B cell (primary cell): ENCODE measurements around the gene OCA2. TPM values are rescaled to one million over a fixed set of nuclear protein-coding genes. Genes with fewer than 3 reads are reported as not detected.

ENCODE experiments used
- ATAC-seq: fragments of 200-7000 bp; cut with Tn5 transposase; one replicate; pipeline ENCODE4 v1.10.0; 2021; ENCODE audit warnings: low read depth, mild to moderate bottlenecking, moderate number of reproducible peaks, moderate library complexity
- CTCF ChIA-PET: fragments of 350-600 bp; sonication (Branson Sonifier 250); formaldehyde crosslinking; loops from one replicate; lab custom pipeline; 2021; ENCODE audit warnings: antibody characterized with exemption, inconsistent platforms; lab: Charles Lee
- POLR2A ChIA-PET: fragments of 350-600 bp; sonication (Branson Sonifier 250); formaldehyde crosslinking; loops from one replicate; lab custom pipeline; 2021; ENCODE audit warnings: antibody characterized with exemption; lab: Charles Lee
- DNase-seq: peaks from one replicate; pipeline ENCODE4 v3.0.0; 2013
- H2AFZ ChIP-seq: 2 replicates; pipeline ENCODE4 v1.6.1; 2012; ENCODE audit warnings: mild to moderate bottlenecking, low read depth, low read length; ENCODE audit not compliant: insufficient read depth, poor library complexity, severe bottlenecking
- H3K27ac ChIP-seq, 2 donors: 1 replicate in 1 of 2; 2 replicates in 1 of 2; pipeline ENCODE4 v1.5.1; 2012 to 2013; ENCODE audit warnings: low read length in 2 of 2, mild to moderate bottlenecking in 2 of 2, moderate library complexity in 1 of 2
- H3K27me3 ChIP-seq, 4 experiments: fragments of 200-600 bp in 1 of 4; sonication (generic) in 1 of 4; replicated peaks in 1 of 4; 1 replicate in 2 of 4; 2 replicates in 2 of 4; pipeline versions ENCODE4 v1.6.1 to v1.7.0; 2013 to 2016; ENCODE audit warnings: low read length in 3 of 4, mild to moderate bottlenecking in 2 of 4, mixed read lengths in 1 of 4, moderate library complexity in 1 of 4; ENCODE audit not compliant: insufficient read depth in 4 of 4, control insufficient read depth in 3 of 4; ENCODE audit errors: control extremely low read depth in 1 of 4
- H3K36me3 ChIP-seq, 2 experiments: replicated peaks in 1 of 2; 1 replicate in 1 of 2; 2 replicates in 1 of 2; pipeline versions ENCODE4 v1.6.1 to v1.7.1; 2013; ENCODE audit warnings: low read length in 1 of 2; ENCODE audit not compliant: insufficient read depth in 2 of 2, control insufficient read depth in 1 of 2; ENCODE audit errors: control extremely low read depth in 1 of 2, extremely low read depth in 1 of 2
- H3K4me1 ChIP-seq, 2 donors: fragments of 200-600 bp in 1 of 2; sonication (generic) in 1 of 2; 1 replicate in 1 of 2; 2 replicates in 1 of 2; pipeline versions ENCODE4 v1.5.1 to v1.6.1; 2013 to 2017; ENCODE audit warnings: low read length in 2 of 2; ENCODE audit not compliant: control insufficient read depth in 2 of 2, insufficient read depth in 2 of 2
- H3K4me2 ChIP-seq: replicated peaks from 2 replicates; pipeline ENCODE3; 2012; ENCODE audit warnings: mild to moderate bottlenecking, low read depth, low read length; ENCODE audit not compliant: poor library complexity, severe bottlenecking
- H3K4me3 ChIP-seq, 5 experiments: fragments of 200-600 bp in 1 of 5; sonication (generic) in 1 of 5; 1 replicate in 3 of 5; 2 replicates in 2 of 5; pipeline versions ENCODE4 v1.5.1 to v1.7.0; 2011 to 2016; ENCODE audit warnings: low read length in 4 of 5, mild to moderate bottlenecking in 4 of 5, low read depth in 2 of 5, control low read depth in 1 of 5, moderate library complexity in 1 of 5; ENCODE audit not compliant: insufficient read depth in 1 of 5; ENCODE audit errors: control extremely low read depth in 1 of 5, extremely low read depth in 1 of 5
- H3K79me2 ChIP-seq: fragments of 200-600 bp; sonication (generic); one replicate; pipeline ENCODE4 v1.6.0; 2016; ENCODE audit warnings: low read length; ENCODE audit not compliant: control insufficient read depth, insufficient read depth
- H3K9ac ChIP-seq: fragments of 200-600 bp; sonication (generic); 2 replicates; pipeline ENCODE4 v1.6.1; 2017; ENCODE audit warnings: mild to moderate bottlenecking, low read length, moderate library complexity
- H3K9me3 ChIP-seq, 3 donors: one replicate each; pipeline versions ENCODE4 v1.6.1 to v1.7.1; 2013; ENCODE audit warnings: low read length in 2 of 3; ENCODE audit not compliant: control insufficient read depth in 2 of 3, insufficient read depth in 1 of 3; ENCODE audit errors: control extremely low read depth in 1 of 3
- H4K20me1 ChIP-seq: 2 replicates; pipeline ENCODE4 v1.6.0; 2012; ENCODE audit warnings: mild to moderate bottlenecking, low read length; ENCODE audit not compliant: insufficient read depth, control insufficient read depth, poor library complexity, severe bottlenecking
- H3K27ac Mint-ChIP-seq: one replicate; pipeline ENCODE4 v1.8.0; 2021; ENCODE audit warnings: mixed read lengths
- H3K27me3 Mint-ChIP-seq: one replicate; pipeline ENCODE4 v1.8.0; 2021; ENCODE audit warnings: mixed read lengths
- H3K4me1 Mint-ChIP-seq: one replicate; pipeline ENCODE4 v1.8.0; 2021; ENCODE audit warnings: mixed read lengths
- H3K4me3 Mint-ChIP-seq: one replicate; pipeline ENCODE4 v1.8.0; 2021; ENCODE audit warnings: mixed read lengths
- H3K9me3 Mint-ChIP-seq: one replicate; pipeline ENCODE4 v1.8.0; 2022; ENCODE audit warnings: mixed read lengths; ENCODE audit not compliant: insufficient read depth
- EZH2 ChIP-seq: IDR thresholded peaks from 2 replicates; pipeline ENCODE4 v1.6.1; 2012; ENCODE audit warnings: borderline replicate concordance, low read depth, mild to moderate bottlenecking, moderate library complexity, low read length; ENCODE audit not compliant: insufficient read depth, poor library complexity, severe bottlenecking
- WGBS: methylation state at CpG from one replicate; pipeline ENCODE4 v1.1.5; 2013; ENCODE audit warnings: missing lambda C conversion rate; ENCODE audit not compliant: insufficient coverage; 5-methylcytosine and 5-hydroxymethylcytosine counted together
- intact Hi-C: fragments of 100-400 bp; cut with micrococcal nuclease; formaldehyde crosslinking; loops from one replicate; pipeline ENCODE4 v1.10.0; 2022
- polyA plus RNA-seq: library from polyadenylated mRNA; depleted of rRNA; stranded (reverse); fragments of >200 nt; gene quantifications from 2 replicates; pipeline ENCODE4 v1.2.3, GENCODE V29; 2012
- total RNA-seq, 2 donors: library from RNA; stranded (reverse); fragments of 120-200 nt in 1 of 2; gene quantifications; 1 replicate in 1 of 2; 2 replicates in 1 of 2; pipeline versions ENCODE4 v1.2.3 to v1.2.4, GENCODE V29; 2013 to 2022
- TF ChIP-seq, protein P1 (sequence below): fragments of 200-600 bp; IDR thresholded peaks from one replicate; pipeline ENCODE4 v1.8.0; 2022; ENCODE audit warnings: antibody characterized with exemption, mild to moderate bottlenecking

OCA2 gene
- total and polyA plus RNA-seq, 2 donors (not counting 1 experiment from before 2014, with no cell fraction given) = 0.12 TPM; not detected in 1

DNA sequence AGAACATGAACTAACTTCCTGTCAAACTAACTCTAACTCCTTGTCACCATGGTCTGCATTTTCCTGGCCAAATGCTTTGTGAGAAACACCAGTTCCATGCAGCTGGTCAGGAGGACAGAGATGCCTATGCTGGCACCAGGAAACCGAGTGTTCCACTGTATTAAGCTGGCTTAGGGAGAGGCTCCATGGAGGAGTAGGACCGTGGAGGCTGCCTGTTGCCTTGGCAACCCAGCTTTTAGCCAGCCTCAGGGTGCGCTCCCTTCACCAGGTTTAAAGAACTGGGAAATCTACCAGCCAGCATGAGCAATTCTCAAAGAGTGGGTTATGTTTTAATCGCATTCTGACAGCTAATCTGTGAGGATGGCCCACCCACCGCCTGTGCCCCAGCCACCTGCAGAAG lies 394.1 kb downstream of the OCA2 start:
- ChIA-PET CTCF (no interaction called here), POLR2A (no interaction called here)
- WGBS = 59% methylated on average over 3 of the region's 5 CpGs
- Mint-ChIP-seq H3K4me3 (no peak overlapping the region), H3K4me1 (no peaks in the 10 kb centered on the region), H3K9me3 (peaks cover 10% of the 10 kb centered on the region), H3K27ac (no peak overlapping the region), H3K27me3 (no peaks in the 10 kb centered on the region)
- H3K79me2 ChIP-seq = no peaks in the 10 kb centered on the region
- no peaks in the 10 kb centered on the region for H4K20me1 ChIP-seq
- intact Hi-C loops = no loop called here
- H3K9me3 ChIP-seq = peaks cover 0 to 27% (median 0%) of the 10 kb centered on the region in 3 donors
- H3K4me2 ChIP-seq = no peak overlapping the region
- H3K36me3 ChIP-seq = no peaks in the 10 kb centered on the region
- H3K27me3 ChIP-seq = no peaks in the 10 kb centered on the region
- H3K4me3 ChIP-seq = no peak overlapping the region
- no peak for TF ChIP-seq EZH2
- TF ChIP-seq, protein P1, sequence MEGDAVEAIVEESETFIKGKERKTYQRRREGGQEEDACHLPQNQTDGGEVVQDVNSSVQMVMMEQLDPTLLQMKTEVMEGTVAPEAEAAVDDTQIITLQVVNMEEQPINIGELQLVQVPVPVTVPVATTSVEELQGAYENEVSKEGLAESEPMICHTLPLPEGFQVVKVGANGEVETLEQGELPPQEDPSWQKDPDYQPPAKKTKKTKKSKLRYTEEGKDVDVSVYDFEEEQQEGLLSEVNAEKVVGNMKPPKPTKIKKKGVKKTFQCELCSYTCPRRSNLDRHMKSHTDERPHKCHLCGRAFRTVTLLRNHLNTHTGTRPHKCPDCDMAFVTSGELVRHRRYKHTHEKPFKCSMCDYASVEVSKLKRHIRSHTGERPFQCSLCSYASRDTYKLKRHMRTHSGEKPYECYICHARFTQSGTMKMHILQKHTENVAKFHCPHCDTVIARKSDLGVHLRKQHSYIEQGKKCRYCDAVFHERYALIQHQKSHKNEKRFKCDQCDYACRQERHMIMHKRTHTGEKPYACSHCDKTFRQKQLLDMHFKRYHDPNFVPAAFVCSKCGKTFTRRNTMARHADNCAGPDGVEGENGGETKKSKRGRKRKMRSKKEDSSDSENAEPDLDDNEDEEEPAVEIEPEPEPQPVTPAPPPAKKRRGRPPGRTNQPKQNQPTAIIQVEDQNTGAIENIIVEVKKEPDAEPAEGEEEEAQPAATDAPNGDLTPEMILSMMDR = no peak
- ATAC-seq = no peak
- DNase-seq = no peak
- no peak overlapping the region for H3K9ac ChIP-seq
- no peak overlapping the region for H3K27ac ChIP-seq
- H3K4me1 ChIP-seq = no peaks in the 10 kb centered on the region
- no peak overlapping the region for H2AFZ ChIP-seq

Other genes starting within 250 kb of the OCA2 start
- gene HERC2, start 222.9 kb upstream of the OCA2 start, total RNA-seq = 52.7 and 64.1 TPM in 2 replicates
- gene HERC2, start 222.9 kb upstream of the OCA2 start, polyA plus RNA-seq = 29.9 and 31.0 TPM in 2 replicates